Adrenal gland (tissue), 5 donors: ENCODE data around the gene LMAN2.

Source experiments
- CTCF ChIP-seq, 6 experiments: fragments of 450-650 bp in 4 of 6; fragments of 200-600 bp in 2 of 6; sonication (generic) in 1 of 6; IDR thresholded peaks; 1 replicate in 5 of 6; 2 replicates in 1 of 6; pipeline versions ENCODE4 v1.5.1 to v1.8.0; 2016 to 2021; ENCODE audit warnings: antibody characterized with exemption in 6 of 6, mild to moderate bottlenecking in 2 of 6, moderate library complexity in 1 of 6
- POLR2A ChIP-seq, 2 donors: fragments of 450-650 bp; IDR thresholded peaks; one replicate each; pipeline ENCODE4 v1.6.1; 2017; ENCODE audit warnings: antibody characterized with exemption in 2 of 2, mild to moderate bottlenecking in 2 of 2, moderate library complexity in 1 of 2
- donor health status: DM: no; HTN: no; CAD: no.

- TF ChIP-seq CTCF (IDR thresholded peaks at IDR 0.05) (no peak), POLR2A (IDR thresholded peaks at IDR 0.05) (no peak)
Observed at GRCh38 chr5:177364159-177364962, 12.9 kb upstream of the LMAN2 start.
